MM.1S (cell line): ENCODE results near the gene ALDH5A1.

Source experiments
- DNase-seq: peaks from one replicate; pipeline ENCODE4 v3.0.0-alpha.2; 2015
- H2AFZ ChIP-seq: fragments of 300-600 bp; sonication (generic); 2 replicates; pipeline ENCODE4 v1.6.0; 2016; ENCODE audit warnings: antibody characterized with exemption, low read length
- H3F3A ChIP-seq: fragments of 300-600 bp; sonication (generic); 2 replicates; pipeline ENCODE4 v1.6.1; 2016; ENCODE audit warnings: mild to moderate bottlenecking, antibody characterized with exemption, low read length, moderate library complexity, mixed read lengths; ENCODE audit not compliant: insufficient read depth
- H3K27ac ChIP-seq: fragments of 300-600 bp; sonication (generic); 2 replicates; pipeline ENCODE4 v1.5.1; 2016; ENCODE audit warnings: mild to moderate bottlenecking, low read length
- H3K27me3 ChIP-seq: fragments of 300-600 bp; sonication (generic); replicated peaks from 2 replicates; pipeline ENCODE4 v1.6.0; 2016; ENCODE audit warnings: low read length; ENCODE audit not compliant: insufficient read depth
- H3K36me3 ChIP-seq: fragments of 300-600 bp; sonication (generic); replicated peaks from 2 replicates; pipeline ENCODE4 v1.6.1; 2016; ENCODE audit warnings: mild to moderate bottlenecking, low read length, mixed read lengths; ENCODE audit not compliant: insufficient read depth
- H3K4me1 ChIP-seq: fragments of 300-600 bp; sonication (generic); 2 replicates; pipeline ENCODE4 v1.6.1; 2016; ENCODE audit warnings: low read length, mixed read lengths
- H3K4me2 ChIP-seq: fragments of 300-600 bp; sonication (generic); 2 replicates; pipeline ENCODE4 v1.6.0; 2016; ENCODE audit warnings: low read depth, low read length
- H3K4me3 ChIP-seq: fragments of 300-600 bp; sonication (generic); 2 replicates; pipeline ENCODE4 v1.5.1; 2016; ENCODE audit warnings: low read length, mixed read lengths
- H3K79me2 ChIP-seq: fragments of 300-600 bp; sonication (generic); 2 replicates; pipeline ENCODE4 v1.6.1; 2016; ENCODE audit warnings: mixed run types, low read length, mixed read lengths
- H3K9ac ChIP-seq: fragments of 300-600 bp; sonication (generic); 2 replicates; pipeline ENCODE4 v1.6.1; 2016; ENCODE audit warnings: low read length, mixed read lengths
- H3K9me2 ChIP-seq: fragments of 300-600 bp; sonication (generic); replicated peaks from 2 replicates; pipeline ENCODE4 v1.6.1; 2016; ENCODE audit warnings: mild to moderate bottlenecking, low read length, mixed read lengths; ENCODE audit not compliant: insufficient read depth
- H3K9me3 ChIP-seq: fragments of 300-600 bp; sonication (generic); replicated peaks from 2 replicates; pipeline ENCODE4 v1.6.1; 2016; ENCODE audit warnings: mild to moderate bottlenecking, low read length, mixed read lengths; ENCODE audit not compliant: insufficient read depth
- H4K20me1 ChIP-seq: fragments of 300-600 bp; sonication (generic); 2 replicates; pipeline ENCODE4 v1.6.1; 2016; ENCODE audit warnings: mild to moderate bottlenecking, low read length, moderate library complexity, mixed read lengths; ENCODE audit not compliant: insufficient read depth
- EZH2 ChIP-seq: fragments of 300-600 bp; sonication (generic); optimal IDR thresholded peaks from 2 replicates; pipeline ENCODE3; 2017; ENCODE audit warnings: low read depth, mild to moderate bottlenecking, antibody characterized with exemption, low read length, mixed read lengths
- EZH2phosphoT487 ChIP-seq: fragments of 300-600 bp; sonication (generic); IDR thresholded peaks from 2 replicates; pipeline ENCODE4 v1.6.1; 2018; ENCODE audit warnings: antibody characterized with exemption, low read length
- TF ChIP-seq, protein P1 (sequence below): fragments of 300-600 bp; sonication (generic); IDR thresholded peaks from 2 replicates; pipeline ENCODE4 v1.5.1; 2016; ENCODE audit warnings: antibody characterized with exemption, low read length, mixed read lengths

Gene ALDH5A1

GRCh38 chr6:24537082-24537699 lies 42.4 kb downstream of the ALDH5A1 start:
- Histone ChIP-seq H3K4me3 (no peak overlapping the region), H2AFZ (no peak overlapping the region), H3K27ac (no peak overlapping the region), H3K79me2 (no peaks in the 10 kb centered on the region), H3F3A (no peaks in the 10 kb centered on the region), H3K4me2 (no peak overlapping the region), H3K9me3 (no peaks in the 10 kb centered on the region), H3K9me2 (no peaks in the 10 kb centered on the region), H3K9ac (no peak overlapping the region), H4K20me1 (no peaks in the 10 kb centered on the region), H3K27me3 (no peaks in the 10 kb centered on the region), H3K4me1 (no peaks in the 10 kb centered on the region), H3K36me3 (0 out of 2 replicates have a peak, but pooled peaks cover 2% of the 10 kb centered on the region)
- TF ChIP-seq EZH2phosphoT487 = no peak
- no peak for TF ChIP-seq EZH2
- TF ChIP-seq, protein P1, sequence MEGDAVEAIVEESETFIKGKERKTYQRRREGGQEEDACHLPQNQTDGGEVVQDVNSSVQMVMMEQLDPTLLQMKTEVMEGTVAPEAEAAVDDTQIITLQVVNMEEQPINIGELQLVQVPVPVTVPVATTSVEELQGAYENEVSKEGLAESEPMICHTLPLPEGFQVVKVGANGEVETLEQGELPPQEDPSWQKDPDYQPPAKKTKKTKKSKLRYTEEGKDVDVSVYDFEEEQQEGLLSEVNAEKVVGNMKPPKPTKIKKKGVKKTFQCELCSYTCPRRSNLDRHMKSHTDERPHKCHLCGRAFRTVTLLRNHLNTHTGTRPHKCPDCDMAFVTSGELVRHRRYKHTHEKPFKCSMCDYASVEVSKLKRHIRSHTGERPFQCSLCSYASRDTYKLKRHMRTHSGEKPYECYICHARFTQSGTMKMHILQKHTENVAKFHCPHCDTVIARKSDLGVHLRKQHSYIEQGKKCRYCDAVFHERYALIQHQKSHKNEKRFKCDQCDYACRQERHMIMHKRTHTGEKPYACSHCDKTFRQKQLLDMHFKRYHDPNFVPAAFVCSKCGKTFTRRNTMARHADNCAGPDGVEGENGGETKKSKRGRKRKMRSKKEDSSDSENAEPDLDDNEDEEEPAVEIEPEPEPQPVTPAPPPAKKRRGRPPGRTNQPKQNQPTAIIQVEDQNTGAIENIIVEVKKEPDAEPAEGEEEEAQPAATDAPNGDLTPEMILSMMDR = no peak
- DNase-seq = no peak

DNA sequence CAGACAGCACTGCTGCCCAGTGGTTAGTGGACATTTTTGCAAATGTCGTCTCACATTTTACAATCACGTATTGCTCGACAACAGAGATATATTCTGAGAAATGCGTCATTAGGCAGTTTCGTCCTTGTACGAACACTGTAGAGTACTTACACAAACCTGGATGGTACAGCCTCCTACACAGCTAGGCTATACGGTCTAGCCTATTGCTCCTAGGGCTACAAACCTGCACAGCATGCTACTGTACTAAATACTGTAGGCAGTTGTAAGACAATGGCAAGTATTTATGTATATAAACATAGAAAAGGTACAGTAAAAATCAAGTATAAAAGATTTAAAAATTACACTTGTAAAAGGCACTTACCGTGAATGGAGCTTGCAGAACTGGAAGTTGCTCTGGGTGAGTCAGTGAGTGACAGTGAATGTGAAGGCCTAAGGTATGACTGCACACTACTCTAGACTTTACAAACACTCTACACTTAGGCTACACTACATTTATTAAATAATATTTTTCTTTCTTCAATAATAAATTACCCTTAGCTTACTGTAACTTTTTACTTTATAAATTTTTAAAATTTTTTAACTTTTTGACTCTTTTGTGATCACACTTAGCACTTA lies 43.1 kb downstream of the ALDH5A1 start:
- Histone ChIP-seq H4K20me1 (no peaks in the 10 kb centered on the region), H3K27ac (no peak overlapping the region), H3K4me3 (no peak overlapping the region), H3K9me3 (no peaks in the 10 kb centered on the region), H3K9me2 (no peaks in the 10 kb centered on the region), H3K36me3 (no peaks in the 10 kb centered on the region), H3K9ac (no peak overlapping the region), H3K4me1 (no peaks in the 10 kb centered on the region), H3F3A (no peaks in the 10 kb centered on the region), H3K79me2 (no peaks in the 10 kb centered on the region), H3K4me2 (no peak overlapping the region), H3K27me3 (no peaks in the 10 kb centered on the region), H2AFZ (no peak overlapping the region)
- no peak for TF ChIP-seq EZH2phosphoT487
- TF ChIP-seq, protein P1 = no peak
- no peak for TF ChIP-seq EZH2
- no peak for DNase-seq

GRCh38 chr6:24539416-24539815 lies 44.6 kb downstream of the ALDH5A1 start:
- no peaks in the 10 kb centered on the region for H3K36me3 ChIP-seq
- no peak overlapping the region for H3K4me2 ChIP-seq
- no peaks in the 10 kb centered on the region for H3F3A ChIP-seq
- no peak for DNase-seq
- TF ChIP-seq, protein P1 = no peak
- TF ChIP-seq EZH2 (no peak), EZH2phosphoT487 (no peak)
- no peaks in the 10 kb centered on the region for H4K20me1 ChIP-seq
- no peaks in the 10 kb centered on the region for H3K27me3 ChIP-seq
- no peaks in the 10 kb centered on the region for H3K9me2 ChIP-seq
- H3K9me3 ChIP-seq = no peaks in the 10 kb centered on the region
- no peak overlapping the region for H2AFZ ChIP-seq
- H3K27ac ChIP-seq = no peak overlapping the region
- H3K79me2 ChIP-seq = no peaks in the 10 kb centered on the region
- H3K4me1 ChIP-seq = no peaks in the 10 kb centered on the region
- H3K9ac ChIP-seq = no peak overlapping the region
- H3K4me3 ChIP-seq = no peak overlapping the region
